HS-5 (cell line): ENCODE measurements around the gene GTF2A2.
"Not testable (repeated sequence)": the region's sequence is repeated elsewhere in the genome, so short reads cannot be mapped to it uniquely, and the experiment has no call there.

Source experiments
- DNase-seq: peaks from one replicate; pipeline ENCODE4 v3.0.0-alpha.2; 2012; ENCODE audit warnings: low read depth

Gene GTF2A2

GRCh38 chr15:59656897-59657634 is at the start of gene GTF2A2:
Gene GTF2A2, minus strand, starts transcription at chr15:59657515. Its CDS starts 5,238 bp downstream, at chr15:59652277.
- peak; percentile 67 for DNase-seq

DNA sequence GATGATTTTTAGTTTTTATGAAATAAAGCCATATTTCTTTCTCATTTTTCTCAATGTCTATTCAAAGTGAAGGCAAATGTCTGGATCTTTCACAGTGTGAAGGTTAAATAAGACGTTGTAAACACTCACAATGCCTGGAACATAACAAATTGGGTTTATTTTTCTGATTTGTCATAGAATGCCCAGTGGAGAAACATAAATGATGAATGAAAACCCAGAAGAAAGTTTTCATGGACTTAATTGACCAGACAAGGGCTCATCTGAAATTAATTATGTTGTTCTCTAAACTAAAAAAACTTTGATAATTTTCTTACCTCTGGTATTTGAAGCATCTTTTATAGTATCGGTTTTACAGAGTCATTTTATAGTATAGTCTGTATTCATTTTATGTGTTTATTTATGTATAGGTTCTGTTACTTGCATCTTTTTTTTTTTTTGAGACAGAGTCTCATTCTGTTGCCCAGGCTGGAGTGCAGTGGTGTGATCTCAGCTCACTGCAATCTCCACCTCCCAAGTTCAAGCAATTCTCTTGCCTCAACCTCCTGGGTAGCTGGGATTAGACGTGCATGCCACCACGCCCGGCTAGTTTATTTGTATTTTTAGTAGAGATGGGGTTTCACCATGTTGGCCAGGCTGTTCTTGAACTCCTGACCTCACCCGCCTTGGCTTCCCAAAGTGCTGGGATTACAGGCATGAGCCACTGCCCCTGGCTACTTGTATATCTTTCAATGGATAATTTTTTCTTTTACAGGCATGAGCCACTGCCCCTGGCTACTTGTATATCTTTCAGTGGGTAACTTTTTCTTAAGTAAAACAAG is 46.9 kb upstream of the GTF2A2 start:
- no peak for DNase-seq

DNA sequence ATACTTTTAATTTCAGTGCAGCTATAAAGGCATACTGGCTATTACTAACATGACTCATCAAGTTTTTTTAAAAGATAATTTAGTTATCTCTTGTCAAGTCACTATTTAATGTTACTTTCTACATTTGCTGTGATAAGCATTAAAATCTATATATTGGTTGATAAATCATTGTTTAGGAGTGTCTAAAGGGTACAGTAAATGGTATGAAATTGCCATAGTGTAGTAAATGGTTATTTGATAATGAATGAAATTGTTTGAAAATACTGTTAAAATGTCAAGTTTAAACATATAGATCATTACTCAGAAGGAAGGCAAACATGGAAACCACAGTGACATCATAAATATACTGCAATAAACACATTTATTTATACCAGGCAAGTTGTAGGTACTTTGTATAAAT is 45.0 kb upstream of the GTF2A2 start:
- DNase-seq, result no peak

- DNase-seq, result no peak
Measured at GRCh38 chr15:59701880-59702279, 44.6 kb upstream of the GTF2A2 start.

DNA sequence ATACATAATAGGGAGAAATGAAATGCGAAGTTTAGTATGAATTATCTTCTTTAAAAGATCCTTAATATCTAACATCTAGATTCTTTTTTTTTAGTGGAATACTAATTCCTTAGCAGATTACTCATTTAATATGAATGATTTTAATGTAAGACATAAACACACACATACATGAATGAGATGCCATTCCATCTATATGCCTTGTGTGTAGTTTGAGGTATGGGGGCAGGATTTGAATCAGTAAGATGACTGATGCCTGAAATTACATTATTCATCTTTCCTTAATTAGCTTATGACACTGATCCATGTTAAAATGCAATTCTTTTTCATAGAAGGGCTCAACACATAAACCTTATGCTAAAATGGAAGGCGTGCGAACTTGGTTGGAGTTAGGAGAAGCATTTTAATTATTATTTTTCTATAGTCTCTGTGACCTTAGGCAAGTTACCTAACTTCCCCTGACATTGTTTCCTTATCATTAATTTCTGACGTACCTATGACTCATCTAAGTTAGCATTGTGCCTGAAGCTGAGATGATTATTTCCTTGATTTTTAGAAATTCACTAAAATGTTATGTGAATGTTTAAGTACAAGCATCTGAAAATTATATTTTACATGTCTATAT is 42.6 kb upstream of the GTF2A2 start:
- peak; percentile 52 for DNase-seq

DNA sequence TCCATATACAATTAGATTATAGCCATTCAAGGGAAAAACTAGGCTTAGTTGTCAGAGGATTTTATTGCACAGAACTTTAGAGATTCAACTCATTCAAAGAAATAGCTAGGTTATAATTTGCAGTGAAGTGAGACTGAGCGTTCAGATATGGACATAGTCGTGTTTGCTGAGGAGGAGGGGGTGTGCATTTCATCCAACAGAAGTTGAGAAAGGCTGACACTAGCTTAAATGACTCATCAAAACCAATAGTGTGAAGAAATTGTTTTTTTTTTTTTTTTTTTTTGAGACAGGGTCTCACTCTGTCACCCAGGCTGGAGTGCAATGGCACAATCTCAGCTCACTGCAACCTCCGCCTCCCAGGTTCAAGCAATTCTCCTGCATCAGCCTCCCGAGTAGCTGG is 40.8 kb upstream of the GTF2A2 start:
- not testable (repeated sequence) for DNase-seq

DNA sequence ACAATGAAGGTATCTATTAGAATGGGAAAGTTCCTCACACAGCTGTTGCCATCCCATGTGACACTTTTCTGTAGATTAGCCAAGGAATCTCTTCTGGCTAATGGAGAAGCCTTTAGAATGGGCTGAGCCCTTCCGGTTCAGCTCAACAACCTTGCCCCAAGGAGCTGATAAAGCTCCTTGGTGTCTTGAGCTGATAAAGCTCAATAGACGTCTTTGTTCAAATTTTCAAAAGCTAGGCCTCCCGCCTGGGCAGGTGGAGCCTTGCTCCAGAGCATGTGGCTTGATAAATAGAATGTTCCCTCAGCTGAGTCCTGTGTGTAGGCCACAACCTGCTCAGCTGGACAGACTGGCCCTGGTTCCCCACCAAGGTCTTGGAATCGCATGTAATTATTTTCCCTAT is 39.0 kb upstream of the GTF2A2 start:
- DNase-seq, result no peak

DNA sequence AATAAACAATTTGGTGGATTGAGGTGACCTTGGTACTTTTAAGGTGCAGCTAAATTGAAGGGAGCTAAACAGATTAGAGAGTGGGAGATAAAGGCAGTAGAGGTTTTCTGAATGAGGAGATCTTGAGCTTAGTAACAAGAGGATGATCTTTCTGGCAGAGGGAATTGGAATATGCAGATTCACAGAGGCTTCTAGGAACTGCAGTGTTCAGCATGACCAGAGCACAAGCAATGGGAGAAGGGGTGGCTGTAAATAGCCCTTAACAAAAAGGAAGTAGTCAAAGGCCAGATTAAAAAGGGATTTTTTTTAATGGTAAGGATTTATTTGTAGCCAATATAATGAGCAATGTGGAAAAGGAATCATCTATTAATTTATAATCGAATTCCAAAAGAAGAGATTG is 37.5 kb upstream of the GTF2A2 start:
- DNase-seq, result no peak

DNA sequence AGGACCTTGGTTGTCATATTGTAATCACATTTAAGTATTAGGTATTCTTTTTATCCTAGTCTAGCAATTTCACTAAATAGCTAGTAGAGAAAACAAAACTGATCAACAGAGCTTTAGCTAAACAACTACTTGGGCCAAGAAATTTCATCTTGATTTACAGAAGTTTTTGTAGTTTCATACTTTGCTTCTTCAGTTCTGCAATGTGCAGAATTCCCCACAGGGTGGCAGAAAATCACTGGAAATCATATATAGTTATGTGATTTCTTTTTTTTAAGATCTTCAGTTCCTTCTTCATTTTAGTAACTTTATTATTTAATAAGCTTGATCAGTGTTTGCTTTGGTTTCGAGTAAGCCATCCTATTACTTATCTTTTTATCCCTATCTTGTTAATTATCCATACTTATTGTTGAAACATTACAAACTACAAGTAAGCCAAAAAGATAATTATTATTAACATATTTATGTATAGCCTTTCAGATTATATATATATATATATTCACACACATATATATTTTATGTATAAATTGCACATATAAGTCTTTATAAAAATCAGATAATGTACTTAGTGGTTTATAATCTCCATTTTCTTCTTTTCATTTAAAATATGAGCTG is 34.0 kb upstream of the GTF2A2 start:
- DNase-seq, result peak; percentile 24

GRCh38 chr15:59689626-59690236 is 32.4 kb upstream of the GTF2A2 start:
- peak; percentile 15 for DNase-seq

GRCh38 chr15:59688782-59689625 is 31.7 kb upstream of the GTF2A2 start, which contains the start of gene BNIP2:
Gene BNIP2, minus strand, starts transcription at chr15:59689320. Its CDS starts 6,863 bp downstream, at chr15:59682457.
- peak; percentile 86 for DNase-seq

DNA sequence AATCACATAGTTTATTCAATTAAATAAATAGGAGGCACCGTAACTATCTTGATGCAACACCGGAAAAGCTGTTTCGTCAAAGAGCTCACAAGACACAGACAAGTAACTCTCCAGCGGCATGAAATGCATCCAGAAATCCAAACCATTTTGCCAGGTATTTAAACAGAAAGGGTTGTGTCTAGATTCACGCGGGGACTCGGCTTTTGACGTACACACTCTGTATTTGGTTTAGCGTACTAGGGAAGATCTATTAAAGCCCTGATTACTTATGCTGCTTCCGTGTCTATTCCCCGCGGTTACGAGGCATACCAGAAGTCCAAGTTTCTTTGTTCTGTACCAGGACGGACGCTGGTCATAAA is 31.1 kb upstream of the GTF2A2 start:
- peak; percentile 28 for DNase-seq

DNA sequence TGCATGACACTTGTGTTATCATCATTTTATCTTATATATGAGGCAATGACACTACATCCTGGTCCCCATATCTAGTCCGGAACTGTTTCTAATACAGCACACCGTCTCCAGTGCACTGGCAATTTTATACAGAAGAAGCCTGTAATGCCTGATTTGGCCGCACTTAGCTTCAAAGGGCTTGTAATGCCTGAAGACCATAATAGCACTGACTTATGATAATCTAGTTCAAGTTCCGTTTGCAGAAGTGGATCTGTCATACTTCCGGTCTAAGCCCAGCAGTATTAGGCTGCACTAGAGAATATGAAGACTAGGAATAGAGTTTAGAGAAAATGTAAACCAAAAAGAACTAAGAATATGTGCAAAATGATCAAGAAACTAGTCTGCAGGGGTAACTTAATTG is 30.5 kb upstream of the GTF2A2 start:
- DNase-seq, result no peak

DNA sequence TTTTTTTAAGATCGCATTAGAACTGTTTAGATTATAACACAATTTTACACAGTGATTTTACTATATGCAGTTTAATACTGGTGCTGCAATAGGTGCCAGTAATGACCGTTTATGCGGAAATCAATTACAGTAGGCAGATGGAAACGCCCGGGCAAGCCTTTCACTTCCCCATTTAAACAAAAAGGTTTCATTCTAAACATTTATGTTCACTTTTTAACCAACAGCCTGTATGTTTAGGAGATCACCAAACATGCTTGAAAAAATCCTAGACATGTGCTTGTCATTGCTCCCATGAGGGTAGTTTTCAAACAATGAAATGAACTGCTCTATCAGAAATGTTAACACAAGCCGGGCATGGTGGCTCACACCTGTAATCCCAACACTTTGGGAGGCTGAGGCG is 29.1 kb upstream of the GTF2A2 start:
- DNase-seq, result no peak

DNA sequence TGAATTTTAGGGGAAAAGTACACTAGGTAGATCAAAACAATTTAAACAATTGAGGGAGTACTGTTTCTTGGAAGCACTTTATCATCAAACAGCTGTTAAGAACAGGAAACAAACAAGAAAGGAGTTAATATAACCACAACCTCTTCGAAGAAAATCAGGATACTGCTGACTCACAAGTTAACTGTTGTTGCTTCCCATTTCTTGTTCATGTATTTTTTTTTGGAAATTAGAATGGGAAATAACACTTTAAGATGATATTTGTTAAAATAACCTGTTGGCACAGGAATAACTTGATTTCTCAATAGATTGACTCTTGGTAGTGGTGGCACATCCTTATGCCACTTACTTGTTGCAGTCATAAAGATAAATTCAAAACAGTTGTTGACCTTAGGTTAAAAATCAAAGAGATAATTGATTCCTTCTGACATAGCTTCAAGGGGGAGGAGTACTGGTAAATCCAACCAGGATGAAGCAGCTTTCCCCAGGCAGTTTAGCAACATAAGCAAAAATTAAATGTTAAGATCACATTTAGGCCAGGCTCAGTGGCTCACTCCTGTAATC is 28.5 kb upstream of the GTF2A2 start:
- peak; percentile 28 for DNase-seq

DNA sequence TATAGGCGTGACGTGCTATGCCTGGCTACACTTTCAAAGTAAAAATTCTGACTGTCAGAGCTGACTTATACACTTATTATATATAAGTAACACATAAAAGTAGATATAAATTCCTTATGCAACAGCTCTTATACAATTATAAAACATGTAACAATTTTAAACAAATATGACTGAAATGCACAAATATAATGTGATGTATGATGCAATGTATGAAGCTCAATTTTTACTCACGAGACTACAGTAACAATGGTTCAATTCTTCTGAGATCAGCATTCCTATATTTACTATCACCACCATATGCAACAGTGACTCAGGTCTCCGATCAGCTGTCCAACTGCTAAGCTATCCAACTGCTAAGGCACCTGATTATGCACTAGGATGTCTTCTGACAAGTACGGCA is 23.6 kb upstream of the GTF2A2 start:
- DNase-seq, result no peak

- no peak for DNase-seq
Measured at GRCh38 chr15:59680346-59680745, 23.0 kb upstream of the GTF2A2 start.

- DNase-seq, result no peak
Measured at GRCh38 chr15:59678620-59679019, 21.3 kb upstream of the GTF2A2 start.

GRCh38 chr15:59678172-59678571 is 20.9 kb upstream of the GTF2A2 start:
- DNase-seq, result no peak

DNA sequence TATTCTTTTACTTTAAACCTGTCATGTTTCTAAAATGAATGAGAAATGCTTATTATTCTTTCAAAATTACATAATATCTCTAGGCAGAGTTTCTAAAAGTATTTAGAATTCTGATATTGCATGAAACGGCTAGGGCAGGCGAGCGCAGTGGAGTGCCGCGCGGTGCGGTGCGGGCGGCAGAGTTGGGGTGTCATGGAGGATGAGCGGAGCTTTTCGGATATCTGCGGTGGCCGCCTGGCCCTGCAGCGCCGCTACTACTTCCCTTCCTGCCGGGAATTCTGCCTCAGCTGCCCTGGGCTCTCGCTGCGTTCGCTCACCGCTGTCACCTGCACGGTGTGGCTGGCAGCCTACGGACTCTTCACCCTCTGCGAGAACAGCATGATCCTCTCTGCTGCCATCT is 19.2 kb upstream of the GTF2A2 start:
- DNase-seq, result no peak

- no peak for DNase-seq
Measured at GRCh38 chr15:59674361-59674877, 17.1 kb upstream of the GTF2A2 start.
